ENCODE measurements around the gene KDM8.
"Not testable (repeated sequence)": the region's sequence is repeated elsewhere in the genome, so short reads cannot be mapped to it uniquely, and the experiment has no call there.

Gene KDM8

GRCh38 chr16:27204312-27204915 is 1.1 kb downstream of the KDM8 start:
- H3K9me3 ChIP-seq (ENCODE audit: control insufficient read depth in 2 of 2, low read length in 2 of 2), result no peaks in the 10 kb centered on the region
- no peaks in the 10 kb centered on the region for H3K27me3 ChIP-seq (ENCODE audit: control insufficient read depth in 1 of 2, insufficient read depth in 2 of 2, low read length in 2 of 2)
- peak overlapping the region; percentile 95 to 100 for H3K9ac ChIP-seq (ENCODE audit: low read length in 2 of 2)
- H3K4me1 ChIP-seq (ENCODE audit: control insufficient read depth, insufficient read depth, low read length), result peaks cover 12% of the 10 kb centered on the region
- peaks cover 0 to 2% of the 10 kb centered on the region in 2 donors for H3K36me3 ChIP-seq (ENCODE audit: control insufficient read depth in 2 of 2, insufficient read depth in 2 of 2, low read length in 2 of 2)
- peak overlapping the region; percentile 86 to 99 for H3K4me3 ChIP-seq (ENCODE audit: low read length in 2 of 2)
- peak overlapping the region; percentile 96 for H3K27ac ChIP-seq (ENCODE audit: low read length)

- Histone ChIP-seq H3K9me3 (ENCODE audit: control insufficient read depth in 2 of 2, low read length in 2 of 2) (no peaks in the 10 kb centered on the region), H3K27ac (ENCODE audit: low read length) (no peak overlapping the region), H3K9ac (ENCODE audit: low read length in 2 of 2) (no peak overlapping the region)
These were observed 2.2 kb downstream of the KDM8 start for GRCh38 chr16:27205423-27206065.

GRCh38 chr16:27207121-27207520 is 3.8 kb downstream of the KDM8 start:
- peaks cover 0 to 14% of the 10 kb centered on the region in 2 donors for H3K36me3 ChIP-seq (ENCODE audit: control insufficient read depth in 2 of 2, insufficient read depth in 2 of 2, low read length in 2 of 2)
- H3K4me3 ChIP-seq (ENCODE audit: low read length in 2 of 2); H3K27me3 ChIP-seq (ENCODE audit: control insufficient read depth in 1 of 2, insufficient read depth in 2 of 2, low read length in 2 of 2); H3K27ac ChIP-seq (ENCODE audit: low read length); H3K9me3 ChIP-seq (ENCODE audit: control insufficient read depth in 2 of 2, low read length in 2 of 2); H3K9ac ChIP-seq (ENCODE audit: low read length in 2 of 2): not testable (repeated sequence)
- H3K4me1 ChIP-seq (ENCODE audit: control insufficient read depth, insufficient read depth, low read length), result peaks cover 12% of the 10 kb centered on the region

More at GRCh38 chr16:27205423-27206065, 2.2 kb downstream of the KDM8 start:
- Histone ChIP-seq H3K4me1 (ENCODE audit: control insufficient read depth, insufficient read depth, low read length) (peaks cover 12% of the 10 kb centered on the region), H3K36me3 (ENCODE audit: control insufficient read depth in 2 of 2, insufficient read depth in 2 of 2, low read length in 2 of 2) (peaks cover 0 to 9% of the 10 kb centered on the region in 2 donors), H3K4me3 (ENCODE audit: low read length in 2 of 2) (no peak overlapping the region), H3K27me3 (ENCODE audit: control insufficient read depth in 1 of 2, insufficient read depth in 2 of 2, low read length in 2 of 2) (no peaks in the 10 kb centered on the region)

DNA sequence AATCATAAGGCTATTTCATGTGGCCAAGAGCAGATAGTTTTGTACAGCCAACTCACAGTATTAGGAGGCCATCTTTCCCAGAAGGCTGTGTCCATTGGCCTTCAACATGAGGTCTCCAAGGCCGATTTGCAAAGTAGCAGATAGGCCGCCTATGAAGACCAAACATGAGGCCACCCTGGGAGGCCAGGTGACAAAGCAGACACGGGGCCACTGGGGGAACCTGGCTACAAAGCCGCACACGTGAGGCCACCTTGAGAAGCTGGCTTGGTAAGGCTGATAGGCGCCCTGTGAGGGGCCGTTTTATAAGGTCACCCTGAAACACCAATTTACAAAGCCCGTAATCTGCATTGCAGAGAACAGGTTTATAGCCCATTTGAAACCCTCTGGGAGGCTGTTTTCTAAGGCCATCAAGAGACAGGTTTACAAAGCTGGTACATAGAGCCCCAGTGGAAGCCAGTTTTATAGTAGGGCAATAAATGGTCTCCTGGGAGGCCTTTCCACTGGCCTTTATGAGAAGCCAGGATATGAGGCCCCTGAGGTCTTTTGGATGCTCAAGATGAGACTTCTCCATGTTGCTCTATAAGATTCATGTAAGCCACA is 4.9 kb downstream of the KDM8 start:
- no peaks in the 10 kb centered on the region for H3K9me3 ChIP-seq (ENCODE audit: control insufficient read depth in 2 of 2, low read length in 2 of 2)
- no peaks in the 10 kb centered on the region for H3K27me3 ChIP-seq (ENCODE audit: control insufficient read depth in 1 of 2, insufficient read depth in 2 of 2, low read length in 2 of 2)
- no peak overlapping the region for H3K9ac ChIP-seq (ENCODE audit: low read length in 2 of 2)

GRCh38 chr16:27208796-27209195 is 5.5 kb downstream of the KDM8 start:
- H3K4me3 ChIP-seq (ENCODE audit: low read length in 2 of 2), result no peak overlapping the region
- no peak overlapping the region for H3K9ac ChIP-seq (ENCODE audit: low read length in 2 of 2)
- H3K4me1 ChIP-seq (ENCODE audit: control insufficient read depth, insufficient read depth, low read length), result peaks cover 7% of the 10 kb centered on the region
- no peaks in the 10 kb centered on the region for H3K27me3 ChIP-seq (ENCODE audit: control insufficient read depth in 1 of 2, insufficient read depth in 2 of 2, low read length in 2 of 2)
- H3K36me3 ChIP-seq (ENCODE audit: control insufficient read depth in 2 of 2, insufficient read depth in 2 of 2, low read length in 2 of 2), result peaks cover 0 to 14% of the 10 kb centered on the region in 2 donors
- H3K27ac ChIP-seq (ENCODE audit: low read length), result no peak overlapping the region
- no peaks in the 10 kb centered on the region for H3K9me3 ChIP-seq (ENCODE audit: control insufficient read depth in 2 of 2, low read length in 2 of 2)

More for the DNA sequence above, 4.9 kb downstream of the KDM8 start:
- Histone ChIP-seq H3K4me1 (ENCODE audit: control insufficient read depth, insufficient read depth, low read length) (peaks cover 8% of the 10 kb centered on the region), H3K27ac (ENCODE audit: low read length) (no peak overlapping the region), H3K36me3 (ENCODE audit: control insufficient read depth in 2 of 2, insufficient read depth in 2 of 2, low read length in 2 of 2) (peaks cover 0 to 14% of the 10 kb centered on the region in 2 donors), H3K4me3 (ENCODE audit: low read length in 2 of 2) (no peak overlapping the region)

DNA sequence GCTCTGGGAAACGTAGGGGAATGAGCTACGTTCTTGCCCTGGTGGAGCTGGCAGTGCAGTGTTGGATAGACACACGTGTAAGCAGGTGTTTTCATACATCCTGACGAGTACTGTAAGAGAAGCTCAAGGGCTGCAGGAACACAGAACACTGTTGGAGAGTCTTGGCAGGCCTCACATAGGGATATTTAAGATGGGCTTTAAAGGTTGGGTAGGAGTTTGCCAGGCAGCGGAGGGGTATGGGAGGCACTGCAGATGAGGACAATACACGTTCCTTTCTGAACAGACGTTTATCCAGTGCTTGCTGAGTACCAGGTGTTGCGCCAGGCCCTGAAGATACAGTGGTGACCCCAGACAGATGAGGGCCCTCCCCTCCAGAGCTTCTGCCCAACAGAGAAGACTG is 6.3 kb downstream of the KDM8 start:
- Histone ChIP-seq H3K27me3 (ENCODE audit: control insufficient read depth in 1 of 2, insufficient read depth in 2 of 2, low read length in 2 of 2) (no peaks in the 10 kb centered on the region), H3K9me3 (ENCODE audit: control insufficient read depth in 2 of 2, low read length in 2 of 2) (no peaks in the 10 kb centered on the region), H3K36me3 (ENCODE audit: control insufficient read depth in 2 of 2, insufficient read depth in 2 of 2, low read length in 2 of 2) (peaks cover 0 to 17% of the 10 kb centered on the region in 2 donors), H3K4me3 (ENCODE audit: low read length in 2 of 2) (no peak overlapping the region), H3K4me1 (ENCODE audit: control insufficient read depth, insufficient read depth, low read length) (peaks cover under 1% of the 10 kb centered on the region), H3K9ac (ENCODE audit: low read length in 2 of 2) (no peak overlapping the region), H3K27ac (ENCODE audit: low read length) (no peak overlapping the region)

DNA sequence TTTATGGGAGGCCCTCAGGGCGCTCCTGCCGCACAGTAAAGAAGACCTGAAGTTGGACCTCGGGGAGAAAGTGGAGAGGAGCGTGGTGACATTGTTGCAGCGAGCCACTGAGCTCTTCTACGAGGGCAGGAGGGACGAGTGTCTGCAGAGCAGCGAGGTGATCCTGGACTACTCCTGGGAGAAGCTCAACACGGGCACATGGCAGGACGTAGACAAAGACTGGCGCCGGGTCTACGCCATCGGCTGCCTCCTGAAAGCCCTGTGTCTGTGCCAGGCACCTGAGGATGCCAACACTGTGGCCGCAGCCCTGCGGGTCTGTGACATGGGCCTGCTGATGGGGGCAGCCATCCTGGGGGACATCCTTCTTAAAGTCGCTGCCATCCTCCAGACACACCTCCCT is 6.8 kb downstream of the KDM8 start:
- Histone ChIP-seq H3K27me3 (ENCODE audit: control insufficient read depth in 1 of 2, insufficient read depth in 2 of 2, low read length in 2 of 2) (no peaks in the 10 kb centered on the region), H3K9me3 (ENCODE audit: control insufficient read depth in 2 of 2, low read length in 2 of 2) (no peaks in the 10 kb centered on the region), H3K4me1 (ENCODE audit: control insufficient read depth, insufficient read depth, low read length) (no peaks in the 10 kb centered on the region), H3K36me3 (ENCODE audit: control insufficient read depth in 2 of 2, insufficient read depth in 2 of 2, low read length in 2 of 2) (peaks cover 0 to 17% of the 10 kb centered on the region in 2 donors), H3K27ac (ENCODE audit: low read length) (no peak overlapping the region), H3K9ac (ENCODE audit: low read length in 2 of 2) (no peak overlapping the region), H3K4me3 (ENCODE audit: low read length in 2 of 2) (no peak overlapping the region)

- peaks cover 0 to 19% of the 10 kb centered on the region in 2 donors for H3K36me3 ChIP-seq (ENCODE audit: control insufficient read depth in 2 of 2, insufficient read depth in 2 of 2, low read length in 2 of 2)
- no peak overlapping the region for H3K9ac ChIP-seq (ENCODE audit: low read length in 2 of 2)
- H3K27ac ChIP-seq (ENCODE audit: low read length), result no peak overlapping the region
- no peaks in the 10 kb centered on the region for H3K4me1 ChIP-seq (ENCODE audit: control insufficient read depth, insufficient read depth, low read length)
- no peaks in the 10 kb centered on the region for H3K27me3 ChIP-seq (ENCODE audit: control insufficient read depth in 1 of 2, insufficient read depth in 2 of 2, low read length in 2 of 2)
- no peak overlapping the region for H3K4me3 ChIP-seq (ENCODE audit: low read length in 2 of 2)
- H3K9me3 ChIP-seq (ENCODE audit: control insufficient read depth in 2 of 2, low read length in 2 of 2), result no peaks in the 10 kb centered on the region
These were observed 7.7 kb downstream of the KDM8 start for GRCh38 chr16:27211026-27211425.

- Histone ChIP-seq H3K4me1 (ENCODE audit: control insufficient read depth, insufficient read depth, low read length) (no peaks in the 10 kb centered on the region), H3K4me3 (ENCODE audit: low read length in 2 of 2) (no peak overlapping the region), H3K27me3 (ENCODE audit: control insufficient read depth in 1 of 2, insufficient read depth in 2 of 2, low read length in 2 of 2) (no peaks in the 10 kb centered on the region), H3K36me3 (ENCODE audit: control insufficient read depth in 2 of 2, insufficient read depth in 2 of 2, low read length in 2 of 2) (peaks cover 0 to 19% of the 10 kb centered on the region in 2 donors), H3K27ac (ENCODE audit: low read length) (no peak overlapping the region), H3K9ac (ENCODE audit: low read length in 2 of 2) (no peak overlapping the region), H3K9me3 (ENCODE audit: control insufficient read depth in 2 of 2, low read length in 2 of 2) (no peaks in the 10 kb centered on the region)
These were observed 11.0 kb downstream of the KDM8 start for GRCh38 chr16:27214084-27214961.

DNA sequence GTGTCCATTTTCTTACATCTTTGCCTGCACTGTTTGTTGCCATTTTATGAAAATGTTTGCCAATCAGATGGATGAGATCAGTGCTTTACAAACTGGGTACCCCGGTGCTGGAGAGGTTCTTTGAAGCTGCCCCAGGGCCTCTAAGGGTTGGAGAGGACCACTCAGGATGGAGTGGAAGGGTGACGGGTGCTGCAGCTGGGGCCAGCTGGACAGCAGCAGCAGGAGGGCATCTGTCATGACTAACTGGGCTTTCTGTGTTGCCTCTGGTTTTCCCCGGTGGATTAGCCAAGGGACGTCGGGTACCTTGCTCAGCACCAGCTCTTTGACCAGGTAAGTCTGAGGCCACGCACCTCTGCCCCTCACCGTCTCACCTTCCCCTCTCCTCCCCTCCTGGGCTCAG is 12.3 kb downstream of the KDM8 start:
- H3K36me3 ChIP-seq (ENCODE audit: control insufficient read depth in 2 of 2, insufficient read depth in 2 of 2, low read length in 2 of 2), result peaks cover 0 to 11% of the 10 kb centered on the region in 2 donors

More for the DNA sequence above, 12.3 kb downstream of the KDM8 start:
- no peak overlapping the region for H3K4me3 ChIP-seq (ENCODE audit: low read length in 2 of 2)
- no peaks in the 10 kb centered on the region for H3K4me1 ChIP-seq (ENCODE audit: control insufficient read depth, insufficient read depth, low read length)
- no peaks in the 10 kb centered on the region for H3K27me3 ChIP-seq (ENCODE audit: control insufficient read depth in 1 of 2, insufficient read depth in 2 of 2, low read length in 2 of 2)
- H3K27ac ChIP-seq (ENCODE audit: low read length), result no peak overlapping the region
- no peak overlapping the region for H3K9ac ChIP-seq (ENCODE audit: low read length in 2 of 2)
- no peaks in the 10 kb centered on the region for H3K9me3 ChIP-seq (ENCODE audit: control insufficient read depth in 2 of 2, low read length in 2 of 2)

Measured in stomach smooth muscle (tissue), 2 donors.